Measurements from ENCODE around the gene SPAG5. TPM values are rescaled to one million over a fixed set of nuclear protein-coding genes. Genes with fewer than 3 reads are reported as not detected.

The SPAG5 gene
- total RNA-seq, 1 experiment from 2014 or later, result 86.6 TPM

GRCh38 chr17:28569446-28569845 is 29.4 kb downstream of the SPAG5 start:
- H3K9ac ChIP-seq (ENCODE audit: low read length), result no peak overlapping the region
- H3K36me3 ChIP-seq (ENCODE audit: low read depth, low read length), result no peaks in the 10 kb centered on the region
- peaks cover 15% of the 10 kb centered on the region for H3K4me1 ChIP-seq (ENCODE audit: insufficient read depth, low read length)
- H3K4me3 ChIP-seq (ENCODE audit: low read length), result peak overlapping the region; percentile 7; the same call in 1 of the 2 replicates
- no peak overlapping the region for H3K27ac ChIP-seq (ENCODE audit: low read length)
- H3K79me2 ChIP-seq (ENCODE audit: low read length), result peaks cover 23% of the 10 kb centered on the region
- TF ChIP-seq CTCF (conservative IDR thresholded peaks at IDR 0.05; ENCODE audit: low read depth, low read length), result no peak
- no peak for TF ChIP-seq EZH2 (IDR thresholded peaks at IDR 0.05; ENCODE audit: low read length, unreplicated experiment)
- TF ChIP-seq EZH2phosphoT487 (IDR thresholded peaks at IDR 0.05; ENCODE audit: borderline replicate concordance, low read length), result no peak
- no peak for DNase-seq
- H3K27me3 ChIP-seq (ENCODE audit: low read length), result no peaks in the 10 kb centered on the region
- no peaks in the 10 kb centered on the region for H3K9me2 ChIP-seq (replicated peaks; ENCODE audit: low read length)
- no peaks in the 10 kb centered on the region for H3K9me3 ChIP-seq (ENCODE audit: low read length)
- ChIA-PET CTCF (no interaction called here), POLR2A (ENCODE audit: unreplicated experiment) (no interaction called here)
- no peaks in the 10 kb centered on the region for H3F3A ChIP-seq (ENCODE audit: low read length, unreplicated experiment)
- no peak for ATAC-seq
- H2AFZ ChIP-seq (ENCODE audit: low read length), result no peak overlapping the region
- H3K4me2 ChIP-seq (ENCODE audit: low read length), result peak overlapping the region; percentile 91; the same call in 1 of the 2 replicates
- H4K20me1 ChIP-seq (ENCODE audit: low read length), result no peaks in the 10 kb centered on the region
- intact Hi-C loops (cut with micrococcal nuclease), result no loop called here
- BruUV-seq (replicated peaks), result no TSS peak

GRCh38 chr17:28567604-28568003 is 31.2 kb downstream of the SPAG5 start:
- CTCF ChIA-PET, result no interaction called here
- TF ChIP-seq CTCF (conservative IDR thresholded peaks at IDR 0.05; ENCODE audit: low read depth, low read length) (no peak), EZH2phosphoT487 (IDR thresholded peaks at IDR 0.05; ENCODE audit: borderline replicate concordance, low read length) (no peak), EZH2 (IDR thresholded peaks at IDR 0.05; ENCODE audit: low read length, unreplicated experiment) (no peak)
- no TSS peak for BruUV-seq (replicated peaks)
- H3K4me1 ChIP-seq (ENCODE audit: insufficient read depth, low read length), result peaks cover 12% of the 10 kb centered on the region
- ATAC-seq, result no peak
- H3K9ac ChIP-seq (ENCODE audit: low read length), result no peak overlapping the region
- H4K20me1 ChIP-seq (ENCODE audit: low read length), result no peaks in the 10 kb centered on the region
- H3K79me2 ChIP-seq (ENCODE audit: low read length), result peaks cover 23% of the 10 kb centered on the region
- no peaks in the 10 kb centered on the region for H3K27me3 ChIP-seq (ENCODE audit: low read length)
- no peak overlapping the region for H3K27ac ChIP-seq (ENCODE audit: low read length)
- no peaks in the 10 kb centered on the region for H3F3A ChIP-seq (ENCODE audit: low read length, unreplicated experiment)
- POLR2A ChIA-PET (ENCODE audit: unreplicated experiment), result no interaction called here
- H3K9me3 ChIP-seq (ENCODE audit: low read length), result no peaks in the 10 kb centered on the region
- DNase-seq, result no peak
- no peak overlapping the region for H2AFZ ChIP-seq (ENCODE audit: low read length)
- intact Hi-C loops (cut with micrococcal nuclease), result no loop called here
- no peaks in the 10 kb centered on the region for H3K36me3 ChIP-seq (ENCODE audit: low read depth, low read length)
- H3K4me3 ChIP-seq (ENCODE audit: low read length), result no peak overlapping the region
- H3K4me2 ChIP-seq (ENCODE audit: low read length), result no peak overlapping the region
- no peaks in the 10 kb centered on the region for H3K9me2 ChIP-seq (replicated peaks; ENCODE audit: low read length)

- no peak overlapping the region for H3K4me2 ChIP-seq (ENCODE audit: low read length)
- H3K9me2 ChIP-seq (replicated peaks; ENCODE audit: low read length), result no peaks in the 10 kb centered on the region
- H3K4me3 ChIP-seq (ENCODE audit: low read length), result no peak overlapping the region
- POLR2A ChIA-PET (ENCODE audit: unreplicated experiment), result no interaction called here
- no peak overlapping the region for H3K9ac ChIP-seq (ENCODE audit: low read length)
- no peaks in the 10 kb centered on the region for H3F3A ChIP-seq (ENCODE audit: low read length, unreplicated experiment)
- H3K27me3 ChIP-seq (ENCODE audit: low read length), result no peaks in the 10 kb centered on the region
- H2AFZ ChIP-seq (ENCODE audit: low read length), result no peak overlapping the region
- BruUV-seq (replicated peaks), result no TSS peak
- no peaks in the 10 kb centered on the region for H3K9me3 ChIP-seq (ENCODE audit: low read length)
- no peaks in the 10 kb centered on the region for H4K20me1 ChIP-seq (ENCODE audit: low read length)
- H3K4me1 ChIP-seq (ENCODE audit: insufficient read depth, low read length), result no peaks in the 10 kb centered on the region
- H3K36me3 ChIP-seq (ENCODE audit: low read depth, low read length), result no peaks in the 10 kb centered on the region; the same call in 1 of the 2 replicates
- intact Hi-C loops (cut with micrococcal nuclease), result no loop called here
- CTCF ChIA-PET, result no interaction called here
- DNase-seq (no peak), ATAC-seq (no peak)
- H3K27ac ChIP-seq (ENCODE audit: low read length), result no peak overlapping the region
- no peaks in the 10 kb centered on the region for H3K79me2 ChIP-seq (ENCODE audit: low read length)
- TF ChIP-seq EZH2phosphoT487 (IDR thresholded peaks at IDR 0.05; ENCODE audit: borderline replicate concordance, low read length), result no peak
- no peak for TF ChIP-seq EZH2 (IDR thresholded peaks at IDR 0.05; ENCODE audit: low read length, unreplicated experiment)
- TF ChIP-seq CTCF (conservative IDR thresholded peaks at IDR 0.05; ENCODE audit: low read depth, low read length), result no peak
Observed at GRCh38 chr17:28563475-28563874, 35.4 kb downstream of the SPAG5 start.

Data from PC-3 (cell line).